Measurements from ENCODE around the gene ZDHHC4.

ZDHHC4 gene
- 16.8 to 23.2 reads per million in 2 donors for total RNA-seq

- peak; percentile 66 to 94 (median 79) for DNase-seq
These were observed at the start of gene ZDHHC4 for GRCh38 chr7:6577369-6578113. Gene ZDHHC4 (plus strand): TSS chr7:6577454. CDS start chr7:6580562, 3,108 bp downstream.

GRCh38 chr7:6528401-6529130 is 48.7 kb upstream of the ZDHHC4 start:
- no peak for DNase-seq

- DNase-seq = no peak
These were observed 47.6 kb upstream of the ZDHHC4 start for GRCh38 chr7:6529643-6530042.

GRCh38 chr7:6530626-6531491 is 46.4 kb upstream of the ZDHHC4 start:
- peak in 3 of 5 experiments; percentile 25 to 44 (median 44) for DNase-seq

GRCh38 chr7:6531492-6532279 is 45.6 kb upstream of the ZDHHC4 start:
- no peak for DNase-seq

- DNase-seq = no peak
These were observed 44.7 kb upstream of the ZDHHC4 start for GRCh38 chr7:6532516-6532915.

GRCh38 chr7:6533893-6534495 is 43.3 kb upstream of the ZDHHC4 start:
- peak in 1 of 5 experiments; percentile 22 for DNase-seq

- DNase-seq = no peak
These were observed 40.7 kb upstream of the ZDHHC4 start for GRCh38 chr7:6536262-6537260.

GRCh38 chr7:6542368-6542767 is 34.9 kb upstream of the ZDHHC4 start:
- DNase-seq = no peak

- DNase-seq = no peak
These were observed 31.7 kb upstream of the ZDHHC4 start for GRCh38 chr7:6545398-6546126.

- DNase-seq = no peak
These were observed 30.6 kb upstream of the ZDHHC4 start for GRCh38 chr7:6546498-6547251.

GRCh38 chr7:6547400-6547799 is 29.9 kb upstream of the ZDHHC4 start:
- DNase-seq = no peak

- no peak for DNase-seq
These were observed 26.2 kb upstream of the ZDHHC4 start, which contains the start of gene GRID2IP for GRCh38 chr7:6551016-6551511. Gene GRID2IP (minus strand): TSS chr7:6551461. CDS start chr7:6551436, 25 bp downstream.

GRCh38 chr7:6553448-6554044 is 23.7 kb upstream of the ZDHHC4 start:
- DNase-seq = no peak

GRCh38 chr7:6554848-6555247 is 22.4 kb upstream of the ZDHHC4 start:
- peak in 1 of 5 experiments; percentile 22 for DNase-seq

GRCh38 chr7:6556196-6556595 is 21.1 kb upstream of the ZDHHC4 start:
- no peak for DNase-seq

GRCh38 chr7:6558837-6559236 is 18.4 kb upstream of the ZDHHC4 start:
- no peak for DNase-seq

GRCh38 chr7:6559896-6560295 is 17.4 kb upstream of the ZDHHC4 start:
- DNase-seq = no peak
